Measurements from ENCODE around the gene POLR1G.

Gene POLR1G

DNA sequence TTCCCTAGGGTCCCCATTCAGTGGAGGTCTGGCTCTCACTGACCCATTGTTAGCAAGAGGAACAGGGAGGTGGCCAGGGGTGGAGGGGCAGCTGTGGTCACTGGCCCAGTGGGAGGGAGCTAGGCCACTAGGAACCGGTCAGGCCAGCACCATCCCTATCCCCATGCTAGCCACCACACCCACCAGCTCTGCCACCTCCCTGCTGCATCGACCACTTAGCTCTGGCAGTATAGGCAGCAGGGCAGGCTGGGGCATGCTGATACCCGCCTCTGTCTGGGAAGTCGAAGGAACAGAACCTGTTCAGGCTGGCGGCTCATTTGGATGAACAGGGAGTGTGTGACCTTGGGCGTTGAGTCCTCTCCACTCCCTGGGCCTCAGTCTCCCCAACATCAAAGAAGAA is 6.3 kb upstream of the POLR1G start:
- TF ChIP-seq, protein P1, sequence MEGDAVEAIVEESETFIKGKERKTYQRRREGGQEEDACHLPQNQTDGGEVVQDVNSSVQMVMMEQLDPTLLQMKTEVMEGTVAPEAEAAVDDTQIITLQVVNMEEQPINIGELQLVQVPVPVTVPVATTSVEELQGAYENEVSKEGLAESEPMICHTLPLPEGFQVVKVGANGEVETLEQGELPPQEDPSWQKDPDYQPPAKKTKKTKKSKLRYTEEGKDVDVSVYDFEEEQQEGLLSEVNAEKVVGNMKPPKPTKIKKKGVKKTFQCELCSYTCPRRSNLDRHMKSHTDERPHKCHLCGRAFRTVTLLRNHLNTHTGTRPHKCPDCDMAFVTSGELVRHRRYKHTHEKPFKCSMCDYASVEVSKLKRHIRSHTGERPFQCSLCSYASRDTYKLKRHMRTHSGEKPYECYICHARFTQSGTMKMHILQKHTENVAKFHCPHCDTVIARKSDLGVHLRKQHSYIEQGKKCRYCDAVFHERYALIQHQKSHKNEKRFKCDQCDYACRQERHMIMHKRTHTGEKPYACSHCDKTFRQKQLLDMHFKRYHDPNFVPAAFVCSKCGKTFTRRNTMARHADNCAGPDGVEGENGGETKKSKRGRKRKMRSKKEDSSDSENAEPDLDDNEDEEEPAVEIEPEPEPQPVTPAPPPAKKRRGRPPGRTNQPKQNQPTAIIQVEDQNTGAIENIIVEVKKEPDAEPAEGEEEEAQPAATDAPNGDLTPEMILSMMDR (IDR thresholded peaks at IDR 0.05; ENCODE audit: low read depth, low read length): no peak
- no peak for DNase-seq (ENCODE audit: low read depth in 2 of 2)
- no peak overlapping the region for H3K4me3 ChIP-seq (replicated peaks in 1 of 2; ENCODE audit: low read depth in 2 of 2, low read length in 2 of 2)

DNA sequence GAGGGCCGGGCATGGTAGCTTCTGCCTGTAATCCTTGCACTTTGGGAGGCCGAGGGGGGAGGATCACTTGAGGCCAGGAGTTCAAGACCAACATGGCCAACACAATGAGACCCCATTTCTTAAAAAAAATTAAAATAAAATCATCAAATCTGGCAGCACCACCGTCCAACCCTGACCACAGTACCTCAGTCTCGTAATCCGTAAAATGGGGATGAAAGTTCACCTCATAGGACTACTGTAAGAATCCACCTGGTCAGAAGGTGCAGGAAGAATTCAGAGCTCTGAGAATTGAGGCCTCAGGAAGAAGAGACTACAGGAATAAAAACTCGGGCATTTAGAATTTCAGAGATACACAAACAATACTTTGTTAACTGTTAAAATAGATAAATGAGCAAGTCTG is 4.6 kb upstream of the POLR1G start:
- TF ChIP-seq, protein P1 (IDR thresholded peaks at IDR 0.05; ENCODE audit: low read depth, low read length): no peak
- no peak overlapping the region for H3K4me3 ChIP-seq (replicated peaks in 1 of 2; ENCODE audit: low read depth in 2 of 2, low read length in 2 of 2)
- no peak for DNase-seq (ENCODE audit: low read depth in 2 of 2)

DNA sequence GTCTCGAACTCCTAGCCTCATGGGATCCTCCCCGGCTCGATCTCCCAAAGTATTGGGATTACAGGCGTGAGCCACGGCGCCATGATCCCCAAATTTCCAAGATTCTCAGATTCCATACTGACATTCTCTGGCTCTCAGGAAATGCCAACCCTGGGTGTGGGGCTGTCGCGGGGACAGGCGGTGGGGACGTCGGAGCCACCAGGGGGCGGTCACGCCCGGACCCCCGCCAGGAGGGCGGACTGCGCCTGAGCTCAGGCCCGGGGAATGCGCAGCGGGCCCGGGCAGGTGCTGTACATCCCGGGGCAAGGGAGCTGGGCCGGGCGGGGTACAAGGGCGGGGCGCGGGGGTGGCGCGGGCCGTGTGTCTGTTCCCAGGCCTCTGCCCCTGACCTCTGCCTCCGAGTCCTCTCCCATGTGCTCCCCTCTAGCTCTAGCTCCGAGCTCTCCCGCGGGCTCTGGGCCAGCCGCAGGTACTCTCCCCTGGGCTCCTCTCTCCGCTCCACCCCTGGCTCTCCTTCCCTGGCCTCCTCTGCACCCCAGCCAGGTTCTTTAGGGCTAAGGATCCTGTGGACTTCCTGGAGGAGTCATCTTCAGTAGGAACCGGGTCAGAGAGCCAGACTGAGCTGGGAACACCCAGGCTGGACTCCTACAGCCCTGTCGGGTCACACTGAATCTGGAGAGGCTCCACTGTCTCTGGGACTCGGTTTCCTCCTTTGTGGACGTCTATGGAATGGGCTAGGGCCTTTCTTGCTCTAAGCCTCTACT is 4.0 kb upstream of the POLR1G start:
- peak overlapping the region in 1 of 2 donors; percentile 26 for H3K4me3 ChIP-seq (replicated peaks in 1 of 2; ENCODE audit: low read depth in 2 of 2, low read length in 2 of 2)
- DNase-seq (ENCODE audit: low read depth in 2 of 2): peak; percentile 36 to 38
- TF ChIP-seq, protein P1 (IDR thresholded peaks at IDR 0.05; ENCODE audit: low read depth, low read length): peak; percentile 35

DNA sequence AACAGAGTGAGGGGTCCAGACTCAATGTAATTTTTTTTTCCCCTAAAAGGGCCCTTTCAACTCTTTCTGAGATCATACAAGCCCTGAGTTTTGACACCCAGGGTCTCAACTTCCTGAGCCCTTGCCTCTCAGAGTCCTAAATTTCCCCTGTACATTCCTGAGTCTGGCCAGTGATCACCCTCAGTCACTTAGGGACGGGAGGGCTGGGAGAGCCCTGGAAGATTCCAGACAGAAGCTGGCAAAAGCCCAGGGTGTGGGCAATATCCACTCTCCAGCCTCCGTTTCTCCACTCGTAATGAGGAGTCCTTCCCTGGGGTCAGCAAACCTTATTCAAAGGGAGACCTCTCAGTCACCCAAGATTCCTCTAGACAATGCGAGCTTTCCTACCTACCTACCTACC is 3.2 kb upstream of the POLR1G start:
- peak overlapping the region in 1 of 2 donors; percentile 93 for H3K4me3 ChIP-seq (replicated peaks in 1 of 2; ENCODE audit: low read depth in 2 of 2, low read length in 2 of 2)
- no peak for DNase-seq (ENCODE audit: low read depth in 2 of 2)
- TF ChIP-seq, protein P1 (IDR thresholded peaks at IDR 0.05; ENCODE audit: low read depth, low read length): no peak

DNA sequence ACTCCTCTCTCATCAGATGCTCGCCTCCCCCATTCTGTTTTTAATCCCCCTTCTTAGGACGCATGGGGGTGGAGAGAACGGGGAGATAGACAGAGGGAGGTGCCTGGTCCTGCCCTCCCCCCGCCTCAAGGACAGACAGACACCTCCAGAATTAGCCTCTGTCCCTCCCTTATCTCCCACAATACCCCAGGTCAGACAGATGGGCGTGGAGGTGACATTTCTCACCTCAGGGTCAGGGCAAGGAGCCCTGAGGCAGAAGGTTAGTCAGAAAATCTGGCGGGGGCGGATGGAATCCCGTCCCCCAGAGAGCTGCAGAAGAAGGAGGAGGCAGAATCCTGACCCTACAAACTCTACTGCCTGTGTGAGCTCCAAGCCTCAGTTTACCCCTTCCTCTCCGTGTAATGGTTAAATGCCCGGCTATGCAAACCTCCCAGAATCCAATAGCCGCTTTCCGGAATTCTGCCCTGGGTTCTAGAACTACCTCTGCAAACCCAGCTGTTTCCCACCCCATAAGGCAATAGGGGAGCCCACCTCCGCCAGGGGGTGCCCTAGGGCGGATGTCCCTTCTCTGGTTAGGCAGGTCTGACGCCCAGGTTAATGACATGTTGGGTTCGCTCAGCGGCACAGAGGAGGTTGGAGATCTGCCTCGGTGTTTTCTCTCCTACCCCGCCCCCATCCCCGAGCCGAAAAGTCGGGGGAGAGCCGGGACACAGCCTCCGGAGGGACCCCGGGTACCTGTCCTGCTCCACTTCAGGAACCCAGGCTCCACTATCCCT is 2.5 kb upstream of the POLR1G start:
- H3K4me3 ChIP-seq (replicated peaks in 1 of 2; ENCODE audit: low read depth in 2 of 2, low read length in 2 of 2): peak overlapping the region; percentile 93 to 97
- TF ChIP-seq, protein P1 (IDR thresholded peaks at IDR 0.05; ENCODE audit: low read depth, low read length): peak; percentile 65
- peak in 1 of 2 donors; percentile 54 for DNase-seq (ENCODE audit: low read depth in 2 of 2)

DNA sequence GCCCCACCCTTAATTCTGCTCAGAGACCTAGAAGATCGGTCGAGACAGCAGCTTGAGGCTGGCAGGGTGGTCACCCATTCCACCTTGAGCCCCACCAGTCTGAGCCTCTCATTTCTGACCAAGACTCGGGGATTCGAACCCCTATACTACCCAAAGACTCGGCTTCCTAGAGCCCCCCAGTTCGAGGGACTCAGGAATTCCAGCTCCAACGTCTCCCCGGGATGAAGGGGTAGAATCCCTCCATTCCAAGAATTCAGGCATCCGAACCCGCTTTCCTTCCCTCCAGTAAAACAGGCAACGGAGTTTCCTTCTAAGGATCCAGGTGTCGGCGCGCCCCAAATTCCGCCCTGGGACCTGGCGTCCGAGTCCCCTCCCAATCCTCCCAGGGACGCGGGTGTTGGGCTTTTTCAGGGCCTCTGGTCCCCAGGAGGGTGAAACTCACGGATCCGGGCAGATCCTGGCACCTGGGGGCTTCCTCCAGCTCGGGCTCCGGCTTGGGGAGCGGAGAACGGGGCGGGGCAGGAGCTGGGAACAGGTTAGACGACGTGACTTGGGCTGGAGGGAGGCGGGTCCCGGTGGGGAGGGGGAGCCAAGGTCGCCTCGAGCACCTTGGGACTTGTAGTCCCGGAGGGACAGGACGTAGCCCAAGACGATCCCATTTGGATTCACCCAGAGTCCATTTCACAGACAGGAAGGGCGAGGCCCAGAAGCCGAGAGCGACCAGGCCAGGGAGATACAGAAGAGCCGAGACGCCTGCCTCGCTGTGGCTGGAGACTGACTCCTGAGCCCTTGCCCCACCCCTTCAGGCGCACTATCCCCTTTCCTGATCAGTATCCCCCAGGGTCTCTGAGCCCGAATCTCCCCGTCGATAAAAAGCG is 1.6 kb upstream of the POLR1G start, which contains the start of gene PPP1R13L:
Gene PPP1R13L, minus strand, starts transcription at position 513 of the 878 bp plus-strand sequence. CDS start 6,751 bp downstream, outside the sequence.
- DNase-seq (ENCODE audit: low read depth in 2 of 2): peak; percentile 80 to 90
- TF ChIP-seq, protein P1 (IDR thresholded peaks at IDR 0.05; ENCODE audit: low read depth, low read length): no peak
- peak within 1 kb of the TSS; percentile 93 to 97 for H3K4me3 ChIP-seq (replicated peaks in 1 of 2; ENCODE audit: low read depth in 2 of 2, low read length in 2 of 2)

All from cardiac fibroblast (primary cell).